ENCODE data around the gene HPCAL1. TPM values are rescaled to one million over a fixed set of nuclear protein-coding genes. Genes with fewer than 3 reads are reported as not detected.

Gene HPCAL1
- total and polyA plus RNA-seq, 2 of the 8 experiments (the other 6 are each of a cell fraction or from before 2014, with no cell fraction given), result 5.8 to 8.6 TPM

GRCh38 chr2:10256031-10256514 lies 46.6 kb upstream of the HPCAL1 start:
- Histone ChIP-seq H3K23me2 (ENCODE audit: low read depth, low read length) (no peaks in the 10 kb centered on the region; the same call in 1 of the 2 replicates), H3K4me3 (ENCODE audit: extremely low read depth in 1 of 4, insufficient read depth in 2 of 4, low read depth in 3 of 4, low read length in 4 of 4) (no peak overlapping the region), H3K79me1 (ENCODE audit: low read depth, low read length) (no peaks in the 10 kb centered on the region), H3K23ac (ENCODE audit: insufficient read length) (no peak overlapping the region), H2BK15ac (ENCODE audit: low read length) (no peak overlapping the region), H3K27ac (ENCODE audit: low read depth, low read length) (no peak overlapping the region), H4K20me1 (replicated peaks in 1 of 2; ENCODE audit: control insufficient read depth in 1 of 2, insufficient read depth in 2 of 2, low read length in 2 of 2) (no peaks in the 10 kb centered on the region), H4K8ac (ENCODE audit: extremely low read depth, insufficient read depth, low read length) (no peak overlapping the region), H2AFZ (ENCODE audit: low read length) (no peak overlapping the region), H3K4me1 (replicated peaks in 1 of 4; ENCODE audit: control insufficient read depth in 3 of 4, insufficient read depth in 4 of 4, low read length in 3 of 4) (no peaks in the 10 kb centered on the region), H2BK20ac (ENCODE audit: low read length) (no peak overlapping the region), H3K18ac (ENCODE audit: extremely low read depth, low read length) (no peak overlapping the region), H2AK5ac (ENCODE audit: low read depth, low read length) (no peak overlapping the region), H3K14ac (ENCODE audit: insufficient read length) (no peak overlapping the region), H3K4me2 (ENCODE audit: insufficient read depth in 1 of 2, low read depth in 2 of 2, low read length in 2 of 2) (no peak overlapping the region), H3K9ac (replicated peaks in 1 of 4; ENCODE audit: extremely low read depth in 1 of 4, low read depth in 3 of 4, low read length in 3 of 4) (no peak overlapping the region), H3K4ac (replicated peaks; ENCODE audit: insufficient read length, low read depth, low read length) (no peak overlapping the region), H3K36me3 (ENCODE audit: control insufficient read depth in 2 of 4, insufficient read depth in 4 of 4, low read length in 3 of 4) (no peaks in the 10 kb centered on the region), H4K91ac (replicated peaks; ENCODE audit: insufficient read length, low read length) (no peak overlapping the region), H4K5ac (ENCODE audit: insufficient read length, low read depth, low read length) (no peak overlapping the region), H3K9me3 (ENCODE audit: insufficient read depth in 2 of 2, low read depth in 1 of 2, low read length in 1 of 2) (no peaks in the 10 kb centered on the region), H2BK120ac (replicated peaks; ENCODE audit: low read depth, low read length) (no peak overlapping the region), H3K79me2 (ENCODE audit: control insufficient read depth in 1 of 2, insufficient read depth in 2 of 2, low read length in 2 of 2) (no peaks in the 10 kb centered on the region), H2BK5ac (ENCODE audit: low read depth, low read length) (no peak overlapping the region), H2BK12ac (ENCODE audit: low read depth, low read length) (no peak overlapping the region), H3K56ac (replicated peaks; ENCODE audit: insufficient read length, low read depth, low read length) (no peak overlapping the region), H3K27me3 (replicated peaks in 1 of 4; ENCODE audit: control insufficient read depth in 3 of 4, extremely low read depth in 1 of 4, insufficient read depth in 3 of 4, low read length in 3 of 4) (no peaks in the 10 kb centered on the region)
- ChIA-PET POLR2A (ENCODE audit: partially characterized antibody) (no interaction called here), CTCF (ENCODE audit: partially characterized antibody) (interaction anchor here (0.6 to 1.6 kb wide), 11 partner anchors 9 to 153 kb away, joined by 3 to 7 read pairs (median 3); no protein-coding TSS in a partner anchor)
- no peak for FAIRE-seq
- TF ChIP-seq KDM1A (IDR thresholded peaks at IDR 0.05; ENCODE audit: borderline replicate concordance, low read length) (no peak), SP2 (IDR thresholded peaks at IDR 0.05; ENCODE audit: low read length) (no peak), POU5F1 (IDR thresholded peaks at IDR 0.05; ENCODE audit: low read depth, low read length) (no peak), CBX5 (IDR thresholded peaks at IDR 0.05; ENCODE audit: low read depth, low read length) (no peak), BRCA1 (IDR thresholded peaks at IDR 0.05; ENCODE audit: low read depth, low read length) (no peak), KDM4A (IDR thresholded peaks at IDR 0.05; ENCODE audit: low read depth, low read length, severe bottlenecking) (no peak), CTBP2 (IDR thresholded peaks at IDR 0.05; ENCODE audit: borderline replicate concordance, insufficient read depth, insufficient read length, low read length) (no peak), YY1 (IDR thresholded peaks at IDR 0.05; ENCODE audit: low read depth, low read length) (no peak), MAFK (IDR thresholded peaks at IDR 0.05; ENCODE audit: low read depth, low read length) (no peak), TBP (IDR thresholded peaks at IDR 0.05; ENCODE audit: low read depth, low read length) (no peak), BACH1 (IDR thresholded peaks at IDR 0.05; ENCODE audit: low read length) (no peak), CTCF (IDR thresholded peaks at IDR 0.05; ENCODE audit: control extremely low read depth in 1 of 3, insufficient read depth in 1 of 3, low read depth in 1 of 3, low read length in 3 of 3) (no peak)
- DNase-seq (ENCODE audit: low read depth in 1 of 2, low spot score in 2 of 2), result no peak
- WGBS, 2 experiments (ENCODE audit: extremely low coverage in 1 of 2, insufficient coverage in 1 of 2, insufficient read length in 1 of 2, insufficient replicate concordance in 2 of 2, low coverage in 1 of 2, low lambda C conversion rate in 2 of 2, missing lambda C conversion rate in 1 of 2), result 79% methylated on average over 13 of the region's 15 CpGs; no CpG with 5 or more reads in 1 of the 2 experiments
